AG10803 (cell line): ENCODE measurements around the gene IDH1.

Source experiments
- DNase-seq: peaks from one replicate; pipeline ENCODE4 v3.0.0; 2010; ENCODE audit warnings: low read depth
- H3K4me3 ChIP-seq: 2 replicates; pipeline ENCODE4 v1.5.1; 2011; ENCODE audit warnings: mild to moderate bottlenecking, low read length, control low read depth
- CTCF ChIP-seq: conservative IDR thresholded peaks from 2 replicates; pipeline ENCODE4 v1.5.1; 2011; ENCODE audit warnings: mild to moderate bottlenecking, low read length, control low read depth, inconsistent platforms

The IDH1 gene

GRCh38 chr2:208294482-208295024 lies 39.7 kb upstream of the IDH1 start:
- no peak for DNase-seq
- no peak for TF ChIP-seq CTCF
- no peak overlapping the region for H3K4me3 ChIP-seq

GRCh38 chr2:208285853-208286252 lies 31.0 kb upstream of the IDH1 start:
- no peak overlapping the region for H3K4me3 ChIP-seq
- no peak for DNase-seq
- no peak for TF ChIP-seq CTCF

- H3K4me3 ChIP-seq = no peak overlapping the region
- peak; percentile 54 for DNase-seq
- TF ChIP-seq CTCF = no peak
These were observed 26.1 kb upstream of the IDH1 start for GRCh38 chr2:208280933-208281332.

DNA sequence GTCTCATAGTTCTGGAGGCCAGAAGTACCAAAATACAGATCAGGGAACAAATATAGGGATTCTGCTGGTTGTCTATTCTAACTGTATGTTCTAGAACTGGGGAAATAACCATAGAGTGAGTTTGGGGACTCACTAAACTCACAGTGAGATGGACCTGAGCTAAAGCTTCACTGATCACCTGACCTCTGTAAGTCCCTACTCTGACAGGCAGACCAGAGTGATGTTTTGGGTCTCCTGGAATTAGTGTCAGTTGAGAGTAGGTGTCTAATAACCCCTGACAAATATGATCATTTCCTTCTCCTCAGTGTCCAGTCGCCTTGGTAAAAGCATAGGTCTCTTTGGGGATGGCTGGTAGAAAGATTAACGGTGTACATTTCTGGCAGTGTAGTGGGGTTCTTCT lies 25.4 kb upstream of the IDH1 start:
- DNase-seq = no peak
- no peak for TF ChIP-seq CTCF
- H3K4me3 ChIP-seq = no peak overlapping the region

DNA sequence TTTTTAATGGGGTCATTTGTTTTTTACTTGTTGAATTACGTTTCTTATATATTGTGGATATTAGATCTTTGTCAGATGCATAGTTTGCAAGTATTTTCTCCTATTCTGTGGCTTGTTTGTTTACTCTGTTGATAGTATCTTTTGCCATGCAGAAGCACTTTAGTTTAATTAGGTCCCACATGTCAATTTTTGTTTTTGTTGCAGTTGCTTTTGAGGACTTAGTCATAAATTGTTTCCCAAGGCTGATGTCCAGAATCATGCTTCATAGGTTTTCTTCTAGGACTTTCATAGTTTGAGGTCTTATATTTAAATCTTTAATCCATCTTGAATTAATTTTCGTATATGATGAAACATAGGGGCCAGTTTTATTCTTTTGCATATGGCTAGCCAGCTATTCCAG lies 24.4 kb upstream of the IDH1 start:
- no peak for DNase-seq
- H3K4me3 ChIP-seq = no peak overlapping the region
- no peak for TF ChIP-seq CTCF

DNA sequence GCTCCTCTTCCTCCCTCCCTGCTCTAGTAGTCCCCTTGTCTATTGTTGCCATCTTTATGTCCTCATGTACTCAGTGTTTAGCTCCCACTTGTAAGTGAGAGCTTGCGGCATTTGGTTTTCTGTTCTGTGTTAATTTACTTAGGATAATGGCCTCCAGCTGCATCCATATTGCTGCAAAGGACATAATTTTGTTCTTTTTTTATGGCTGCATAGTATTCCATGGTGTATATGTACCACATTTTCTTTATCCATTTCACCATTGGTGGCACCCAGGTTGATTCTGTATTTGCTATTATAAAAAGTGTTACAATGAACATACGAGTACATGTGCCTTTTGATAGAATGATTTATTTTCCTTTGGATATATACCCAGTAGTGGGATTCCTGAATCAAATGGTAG lies 23.7 kb upstream of the IDH1 start:
- TF ChIP-seq CTCF = no peak
- no peak for DNase-seq
- H3K4me3 ChIP-seq = no peak overlapping the region

DNA sequence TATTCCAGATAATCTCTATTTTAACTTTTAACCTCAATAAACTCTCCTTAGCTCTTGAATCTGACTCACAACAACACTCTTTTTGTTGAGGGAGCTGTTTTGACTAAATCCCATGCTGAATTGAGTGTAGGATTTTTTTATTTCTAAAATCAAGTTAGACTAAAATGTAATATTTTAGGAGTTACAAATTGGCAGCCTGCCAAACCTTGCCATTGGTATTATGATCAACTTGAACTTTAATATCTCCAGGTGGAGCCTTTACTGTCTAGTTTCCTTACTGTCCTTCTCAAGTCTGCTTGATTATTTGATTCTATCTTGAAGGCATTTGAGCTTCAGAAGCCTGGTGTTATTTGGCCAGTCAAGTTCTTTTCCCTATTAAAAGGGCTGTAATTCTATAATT lies 19.9 kb upstream of the IDH1 start:
- no peak for TF ChIP-seq CTCF
- H3K4me3 ChIP-seq = no peak overlapping the region
- DNase-seq = no peak
